HepG2 (cell line): ENCODE results near the gene CGNL1. TPM values are rescaled to one million over a fixed set of nuclear protein-coding genes. Genes with fewer than 3 reads are reported as not detected.

Experiments
- DNMT3B ChIP-seq: conservative IDR thresholded peaks from 2 replicates; pipeline ENCODE4 v1.6.1; 2016; ENCODE audit warnings: missing biosample characterization, control low read depth
- HNF4A ChIP-seq: sonication (generic); formaldehyde crosslinking; IDR thresholded peaks from 2 replicates; pipeline ENCODE4 v1.4.0; 2020; ENCODE audit warnings: missing genetic modification reagents
- SALL1 ChIP-seq: sonication (generic); formaldehyde crosslinking; IDR thresholded peaks from 2 replicates; pipeline ENCODE4 v1.8.0; 2022; ENCODE audit warnings: mild to moderate bottlenecking, missing genetic modification reagents
- TBX2 ChIP-seq: sonication (generic); formaldehyde crosslinking; IDR thresholded peaks from 2 replicates; pipeline ENCODE4 v1.5.0; 2020; ENCODE audit warnings: missing genetic modification reagents, mild to moderate bottlenecking, borderline replicate concordance
- ZNF17 ChIP-seq: sonication (generic); formaldehyde crosslinking; IDR thresholded peaks from 2 replicates; pipeline ENCODE4 v1.5.0; 2020; ENCODE audit warnings: mild to moderate bottlenecking, missing genetic modification reagents
- ZNF296 ChIP-seq: sonication (generic); formaldehyde crosslinking; conservative IDR thresholded peaks from 2 replicates; pipeline ENCODE4 v1.5.0; 2020; ENCODE audit warnings: mild to moderate bottlenecking, missing genetic modification reagents
- ZNF317 ChIP-seq: sonication (generic); formaldehyde crosslinking; IDR thresholded peaks from 2 replicates; pipeline ENCODE4 v1.5.0; 2020; ENCODE audit warnings: mild to moderate bottlenecking, missing genetic modification reagents
- ZNF644 ChIP-seq: IDR thresholded peaks from 2 replicates; pipeline ENCODE4 v1.6.1; 2016; ENCODE audit warnings: low read depth
- polyA plus RNA-seq, 8 experiments: library from polyadenylated mRNA; depleted of rRNA in 3 of 8; stranded (reverse) in 7 of 8; unstranded in 1 of 8; fragments of >200 nt; fragmentation: Illumina TruSeq in 4 of 8; extraction: Trizol in 4 of 8; gene quantifications; 2 replicates each; pipeline versions ENCODE4 v1.2.1 to v1.2.3, GENCODE V29; 2011 to 2016; ENCODE audit warnings: low read depth in 4 of 8, missing spikeins in 1 of 8, mixed read lengths in 1 of 8; ENCODE audit not compliant: insufficient read depth in 1 of 8
- total RNA-seq, 5 experiments: library from RNA; depleted of rRNA; stranded (reverse); fragments of >200 nt; fragmentation: Illumina TruSeq; extraction: Trizol; gene quantifications; 2 replicates each; pipeline ENCODE4 v1.2.3, GENCODE V29; 2016; ENCODE audit warnings: low read depth in 1 of 5
- TF ChIP-seq, protein P1 (sequence below), 2 experiments: fragments of 450-650 bp in 1 of 2; sonication (generic) in 1 of 2; formaldehyde crosslinking in 1 of 2; IDR thresholded peaks; 2 replicates each; pipeline versions ENCODE4 v1.6.1 to v1.8.0; 2016 to 2022; ENCODE audit warnings: antibody characterized with exemption in 1 of 2, mild to moderate bottlenecking in 1 of 2, missing genetic modification reagents in 1 of 2
- TF ChIP-seq, protein P2 (sequence below): IDR thresholded peaks from 2 replicates; pipeline ENCODE4 v1.6.1; 2016; ENCODE audit warnings: missing genetic modification reagents, missing compliant biosample characterization
- TF ChIP-seq, protein P3 (sequence below): sonication (generic); formaldehyde crosslinking; IDR thresholded peaks from 2 replicates; pipeline ENCODE4 v1.5.1; 2020; ENCODE audit warnings: mild to moderate bottlenecking, missing genetic modification reagents

CGNL1 gene
- total and polyA plus RNA-seq, 2 of the 13 experiments (the other 11 are each of a cell fraction or from before 2014, with no cell fraction given), result 5.6 to 15.6 TPM

DNA sequence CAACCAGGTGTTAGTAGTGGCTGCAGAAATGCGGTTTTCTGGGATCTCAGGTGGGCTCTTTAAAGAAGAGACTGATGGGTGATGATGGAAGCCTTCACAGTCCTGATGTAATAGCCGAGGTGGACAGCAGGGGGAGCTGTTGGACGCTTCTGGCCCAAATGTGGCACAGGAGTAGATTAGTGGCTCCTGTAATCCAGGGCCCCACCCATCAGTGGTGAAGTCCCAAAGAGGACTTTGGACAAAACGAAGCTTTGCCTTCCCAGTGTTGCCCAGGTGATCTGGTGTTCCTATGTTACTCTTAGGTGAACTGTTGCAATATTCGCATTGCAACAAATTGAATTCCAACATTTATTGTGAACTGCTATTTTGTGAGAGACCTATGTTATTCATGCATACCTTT lies 183.6 kb downstream of the CGNL1 start (continued):
- TF ChIP-seq, protein P1, sequence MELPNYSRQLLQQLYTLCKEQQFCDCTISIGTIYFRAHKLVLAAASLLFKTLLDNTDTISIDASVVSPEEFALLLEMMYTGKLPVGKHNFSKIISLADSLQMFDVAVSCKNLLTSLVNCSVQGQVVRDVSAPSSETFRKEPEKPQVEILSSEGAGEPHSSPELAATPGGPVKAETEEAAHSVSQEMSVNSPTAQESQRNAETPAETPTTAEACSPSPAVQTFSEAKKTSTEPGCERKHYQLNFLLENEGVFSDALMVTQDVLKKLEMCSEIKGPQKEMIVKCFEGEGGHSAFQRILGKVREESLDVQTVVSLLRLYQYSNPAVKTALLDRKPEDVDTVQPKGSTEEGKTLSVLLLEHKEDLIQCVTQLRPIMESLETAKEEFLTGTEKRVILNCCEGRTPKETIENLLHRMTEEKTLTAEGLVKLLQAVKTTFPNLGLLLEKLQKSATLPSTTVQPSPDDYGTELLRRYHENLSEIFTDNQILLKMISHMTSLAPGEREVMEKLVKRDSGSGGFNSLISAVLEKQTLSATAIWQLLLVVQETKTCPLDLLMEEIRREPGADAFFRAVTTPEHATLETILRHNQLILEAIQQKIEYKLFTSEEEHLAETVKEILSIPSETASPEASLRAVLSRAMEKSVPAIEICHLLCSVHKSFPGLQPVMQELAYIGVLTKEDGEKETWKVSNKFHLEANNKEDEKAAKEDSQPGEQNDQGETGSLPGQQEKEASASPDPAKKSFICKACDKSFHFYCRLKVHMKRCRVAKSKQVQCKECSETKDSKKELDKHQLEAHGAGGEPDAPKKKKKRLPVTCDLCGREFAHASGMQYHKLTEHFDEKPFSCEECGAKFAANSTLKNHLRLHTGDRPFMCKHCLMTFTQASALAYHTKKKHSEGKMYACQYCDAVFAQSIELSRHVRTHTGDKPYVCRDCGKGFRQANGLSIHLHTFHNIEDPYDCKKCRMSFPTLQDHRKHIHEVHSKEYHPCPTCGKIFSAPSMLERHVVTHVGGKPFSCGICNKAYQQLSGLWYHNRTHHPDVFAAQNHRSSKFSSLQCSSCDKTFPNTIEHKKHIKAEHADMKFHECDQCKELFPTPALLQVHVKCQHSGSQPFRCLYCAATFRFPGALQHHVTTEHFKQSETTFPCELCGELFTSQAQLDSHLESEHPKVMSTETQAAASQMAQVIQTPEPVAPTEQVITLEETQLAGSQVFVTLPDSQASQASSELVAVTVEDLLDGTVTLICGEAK (IDR thresholded peaks at IDR 0.05), result no peak
- TF ChIP-seq, protein P1 (CRISPR knock-in tag; IDR thresholded peaks at IDR 0.05), result no peak
- TF ChIP-seq DNMT3B, result no peak
- TF ChIP-seq SALL1 (CRISPR knock-in tag), result peak; percentile 47
- peak; percentile 80 for TF ChIP-seq HNF4A (CRISPR knock-in tag)
- TF ChIP-seq ZNF296, result no peak
- no peak for TF ChIP-seq TBX2 (CRISPR knock-in tag)
- TF ChIP-seq, protein P2, sequence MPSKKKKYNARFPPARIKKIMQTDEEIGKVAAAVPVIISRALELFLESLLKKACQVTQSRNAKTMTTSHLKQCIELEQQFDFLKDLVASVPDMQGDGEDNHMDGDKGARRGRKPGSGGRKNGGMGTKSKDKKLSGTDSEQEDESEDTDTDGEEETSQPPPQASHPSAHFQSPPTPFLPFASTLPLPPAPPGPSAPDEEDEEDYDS (CRISPR knock-in tag), result 0 out of 2 replicates have a peak, but pooled peaks have one; percentile 10
- TF ChIP-seq, protein P3, sequence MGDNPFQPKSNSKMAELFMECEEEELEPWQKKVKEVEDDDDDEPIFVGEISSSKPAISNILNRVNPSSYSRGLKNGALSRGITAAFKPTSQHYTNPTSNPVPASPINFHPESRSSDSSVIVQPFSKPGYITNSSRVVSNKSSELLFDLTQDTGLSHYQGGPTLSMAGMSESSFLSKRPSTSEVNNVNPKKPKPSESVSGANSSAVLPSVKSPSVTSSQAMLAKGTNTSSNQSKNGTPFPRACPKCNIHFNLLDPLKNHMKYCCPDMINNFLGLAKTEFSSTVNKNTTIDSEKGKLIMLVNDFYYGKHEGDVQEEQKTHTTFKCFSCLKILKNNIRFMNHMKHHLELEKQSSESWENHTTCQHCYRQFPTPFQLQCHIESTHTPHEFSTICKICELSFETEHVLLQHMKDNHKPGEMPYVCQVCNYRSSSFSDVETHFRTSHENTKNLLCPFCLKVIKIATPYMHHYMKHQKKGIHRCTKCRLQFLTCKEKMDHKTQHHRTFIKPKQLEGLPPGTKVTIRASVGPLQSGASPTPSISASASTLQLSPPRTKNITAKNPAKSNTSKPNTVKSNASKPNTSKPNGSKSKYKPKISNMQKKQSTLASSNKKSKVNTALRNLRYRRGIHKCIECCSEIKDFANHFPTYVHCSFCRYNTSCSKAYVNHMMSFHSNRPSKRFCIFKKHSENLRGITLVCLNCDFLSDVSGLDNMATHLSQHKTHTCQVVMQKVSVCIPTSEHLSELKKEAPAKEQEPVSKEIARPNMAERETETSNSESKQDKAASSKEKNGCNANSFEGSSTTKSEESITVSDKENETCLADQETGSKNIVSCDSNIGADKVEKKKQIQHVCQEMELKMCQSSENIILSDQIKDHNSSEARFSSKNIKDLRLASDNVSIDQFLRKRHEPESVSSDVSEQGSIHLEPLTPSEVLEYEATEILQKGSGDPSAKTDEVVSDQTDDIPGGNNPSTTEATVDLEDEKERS (CRISPR knock-in tag), result 0 out of 2 replicates have a peak, but pooled peaks have one; percentile 58
- TF ChIP-seq ZNF17 (CRISPR knock-in tag), result no peak
- TF ChIP-seq ZNF317 (CRISPR knock-in tag), result no peak
- TF ChIP-seq ZNF644 (CRISPR knock-in tag), result peak; percentile 69; the same call in 1 of the 2 replicates
